HG03521 (cell line): ENCODE results near the gene MIPEP.
"Not testable (repeated sequence)": the region's sequence is repeated elsewhere in the genome, so short reads cannot be mapped to it uniquely, and the experiment has no call there.

ENCODE experiments used
- ATAC-seq: cut with Tn5 transposase; IDR thresholded peaks from one replicate; pipeline ENCODE4 v1.9.1; 2021; ENCODE audit warnings: mild to moderate bottlenecking, moderate library complexity; ENCODE audit not compliant: unreplicated experiment

Gene MIPEP

DNA sequence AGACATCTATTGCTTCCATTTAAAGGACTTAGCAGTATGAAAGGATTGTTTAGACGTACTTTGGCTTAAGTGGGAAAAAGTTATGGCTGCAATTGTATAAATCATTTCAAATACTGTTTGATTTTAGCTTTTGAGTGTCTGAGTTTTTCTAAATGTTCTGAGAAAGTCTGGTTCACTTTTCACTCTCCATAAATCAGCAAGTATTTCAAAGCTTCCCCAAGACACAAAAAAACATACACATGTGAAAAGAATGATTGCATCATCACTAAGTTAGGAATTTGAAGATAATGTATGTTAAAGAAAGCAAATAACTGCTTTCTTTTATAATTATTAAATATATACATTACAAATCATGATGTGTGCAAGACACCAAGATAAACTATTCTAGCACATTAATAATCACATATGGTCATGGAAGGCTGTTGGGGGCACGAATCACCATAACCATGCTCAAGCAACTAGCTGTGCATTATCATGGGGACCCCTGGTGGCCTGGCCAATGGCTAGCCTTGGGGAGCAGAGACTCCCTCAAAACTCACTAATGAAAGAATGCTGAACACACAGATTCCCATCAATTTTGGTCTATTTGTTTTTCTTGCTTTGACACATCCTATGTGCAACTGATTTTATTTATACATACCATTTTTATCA is 111.1 kb downstream of the MIPEP start:
- no peak for ATAC-seq

DNA sequence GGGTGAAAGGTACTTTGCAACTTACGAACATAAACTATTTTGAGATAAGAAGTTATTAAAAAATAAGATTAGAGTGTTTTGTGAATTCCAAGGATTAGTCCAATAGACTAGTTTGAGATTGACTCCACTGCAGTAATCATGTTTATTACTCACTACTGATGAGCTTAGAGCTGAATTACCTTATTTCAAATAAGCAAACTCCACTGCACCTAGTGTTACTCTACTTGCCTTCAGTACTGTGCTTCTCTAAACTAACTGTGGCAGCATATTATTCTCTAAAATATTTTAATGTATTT is 111.7 kb downstream of the MIPEP start:
- peak; percentile 25 for ATAC-seq

DNA sequence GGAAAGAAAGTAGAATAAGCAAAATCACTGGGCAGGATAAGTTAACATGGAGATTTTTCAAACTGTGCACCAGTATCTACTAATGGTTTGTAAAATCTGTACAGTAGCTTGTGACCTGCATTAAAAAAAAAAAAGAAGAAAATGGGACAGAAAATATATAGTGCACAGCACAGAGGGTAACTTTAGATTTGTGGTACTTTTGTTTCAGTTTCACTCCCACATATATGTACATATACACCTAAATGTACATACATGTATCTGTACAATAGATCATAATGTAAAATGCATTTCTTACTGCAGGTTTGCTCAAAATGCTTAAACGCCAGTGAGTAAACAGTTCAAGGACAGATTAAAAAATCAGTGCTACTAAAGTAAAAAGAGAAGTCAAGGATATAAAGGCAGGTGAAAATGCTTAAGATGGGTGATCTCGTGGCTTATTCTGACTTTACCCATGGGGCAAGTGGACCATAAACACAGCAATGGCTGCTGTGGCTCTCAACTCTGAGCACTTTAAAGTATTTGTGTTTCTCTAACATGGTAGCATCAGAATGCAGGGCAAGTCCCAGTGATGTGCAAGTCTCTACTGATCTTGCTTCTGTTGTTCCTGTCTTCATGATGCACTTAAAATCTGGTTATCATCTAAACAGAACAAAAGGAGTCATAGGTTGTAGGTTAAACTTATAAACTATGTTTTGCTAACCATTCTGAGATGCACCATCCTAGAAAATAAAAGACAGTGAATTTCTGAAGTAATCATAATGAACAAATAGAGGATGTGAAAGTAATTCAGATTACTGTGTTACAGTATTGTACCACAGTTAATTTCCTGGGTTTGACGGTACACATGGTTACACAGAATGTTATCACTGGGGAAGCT is 112.3 kb downstream of the MIPEP start:
- peak; percentile 93 for ATAC-seq

- no peak for ATAC-seq
Observed at GRCh38 chr13:23772717-23773116, 116.5 kb downstream of the MIPEP start.

GRCh38 chr13:23771956-23772355 is 117.2 kb downstream of the MIPEP start:
- ATAC-seq = no peak

- peak; percentile 97 for ATAC-seq
Observed at GRCh38 chr13:23771552-23771951, 117.6 kb downstream of the MIPEP start.

DNA sequence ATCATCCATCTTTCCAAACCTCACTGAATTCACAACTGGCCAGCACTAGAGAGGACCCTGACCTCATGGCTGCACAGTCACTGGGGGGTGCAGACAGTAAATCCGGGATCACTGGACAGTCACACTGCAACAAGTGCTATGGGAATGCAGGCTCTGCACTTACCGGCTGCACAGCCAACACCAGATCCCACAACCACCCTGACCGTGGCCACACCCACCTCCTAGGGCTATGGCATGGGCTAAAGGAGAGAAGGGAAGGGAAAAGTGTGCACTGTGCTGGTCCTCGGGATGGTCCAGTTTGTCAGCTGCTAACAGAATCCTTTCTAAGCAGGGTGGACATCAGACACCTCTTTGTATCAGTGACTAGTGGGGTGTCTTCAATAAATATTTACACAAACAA is 118.2 kb downstream of the MIPEP start:
- ATAC-seq = no peak

GRCh38 chr13:23770428-23770827 is 118.8 kb downstream of the MIPEP start:
- ATAC-seq = no peak

DNA sequence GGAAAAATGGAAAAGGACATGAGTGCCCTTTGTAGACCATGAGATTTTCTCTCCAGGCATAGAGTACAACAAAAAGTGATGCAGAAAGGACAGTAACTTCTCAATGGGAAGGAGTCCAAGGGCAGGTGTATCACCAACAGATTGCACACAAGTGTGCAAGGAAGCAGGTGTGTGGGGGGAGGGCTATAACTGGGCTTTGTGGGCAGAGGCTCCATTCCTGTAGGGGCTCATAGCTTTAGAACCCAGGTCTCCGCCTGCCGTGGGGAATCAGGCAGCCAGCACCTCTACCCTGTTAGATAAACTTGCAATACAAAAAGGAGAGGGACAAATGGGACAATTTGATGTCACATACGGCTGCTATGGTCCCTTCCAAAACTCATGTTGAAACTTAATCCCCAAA is 119.8 kb downstream of the MIPEP start:
- ATAC-seq = no peak

- no peak for ATAC-seq
Observed at GRCh38 chr13:23767838-23768237, 121.4 kb downstream of the MIPEP start.

GRCh38 chr13:23766939-23767338 is 122.3 kb downstream of the MIPEP start:
- ATAC-seq = no peak

GRCh38 chr13:23766283-23766682 is 122.9 kb downstream of the MIPEP start:
- no peak for ATAC-seq

- ATAC-seq = no peak
Observed at GRCh38 chr13:23765531-23765930, 123.7 kb downstream of the MIPEP start.

GRCh38 chr13:23763318-23763717 is 125.9 kb downstream of the MIPEP start:
- no peak for ATAC-seq

- ATAC-seq = not testable (repeated sequence)
Observed at GRCh38 chr13:23761760-23762159, 127.4 kb downstream of the MIPEP start.

- no peak for ATAC-seq
Observed at GRCh38 chr13:23760000-23760399, 129.2 kb downstream of the MIPEP start.

DNA sequence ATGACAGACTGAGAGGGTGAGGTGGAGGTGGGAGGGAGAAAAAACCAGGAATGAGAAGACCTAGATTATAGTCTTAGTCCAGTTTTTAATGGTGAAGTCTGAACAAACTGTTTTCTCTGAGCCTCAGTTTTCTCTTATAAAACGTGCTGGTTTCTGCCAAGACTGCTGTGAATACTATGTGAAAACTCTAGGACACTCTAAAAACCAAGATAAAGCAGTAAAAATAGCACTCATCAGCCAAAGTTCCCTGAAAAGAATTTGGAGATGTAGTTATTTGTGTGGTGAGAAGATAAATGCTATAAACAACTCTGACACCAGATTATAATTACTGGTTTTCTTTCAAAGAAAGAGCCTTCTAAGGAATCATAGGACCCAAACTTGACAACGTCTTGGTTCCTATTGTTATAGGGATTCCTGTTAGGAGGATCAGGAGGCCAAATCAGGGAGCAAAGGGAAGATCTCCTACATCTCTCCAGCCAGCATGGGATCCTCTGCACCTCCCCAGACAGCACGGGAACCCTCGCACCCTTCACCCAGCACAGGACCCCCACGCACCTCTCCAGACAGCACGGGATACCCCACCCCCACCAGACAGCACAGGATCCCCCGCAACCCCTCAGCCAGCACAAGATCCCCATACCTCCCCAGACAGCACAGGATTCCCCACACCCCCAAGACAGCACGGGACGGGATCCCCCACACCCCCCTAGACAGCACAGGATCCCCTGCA is 130.2 kb downstream of the MIPEP start:
- ATAC-seq = no peak

- no peak for ATAC-seq
Observed at GRCh38 chr13:23754997-23755396, 134.2 kb downstream of the MIPEP start.

GRCh38 chr13:23754506-23754905 is 134.7 kb downstream of the MIPEP start:
- no peak for ATAC-seq

GRCh38 chr13:23753458-23753857 is 135.7 kb downstream of the MIPEP start:
- ATAC-seq = no peak

GRCh38 chr13:23752111-23753001 is 136.8 kb downstream of the MIPEP start:
- ATAC-seq = peak; percentile 52
